IPS DF 4.7 (cell line): ENCODE results near the gene CCER1.

Experiments used
- DNase-seq: peaks from one replicate; pipeline ENCODE4 v3.0.0-alpha.2; 2013; ENCODE audit warnings: low spot score; ENCODE audit errors: extremely low read depth

CCER1 gene

DNA sequence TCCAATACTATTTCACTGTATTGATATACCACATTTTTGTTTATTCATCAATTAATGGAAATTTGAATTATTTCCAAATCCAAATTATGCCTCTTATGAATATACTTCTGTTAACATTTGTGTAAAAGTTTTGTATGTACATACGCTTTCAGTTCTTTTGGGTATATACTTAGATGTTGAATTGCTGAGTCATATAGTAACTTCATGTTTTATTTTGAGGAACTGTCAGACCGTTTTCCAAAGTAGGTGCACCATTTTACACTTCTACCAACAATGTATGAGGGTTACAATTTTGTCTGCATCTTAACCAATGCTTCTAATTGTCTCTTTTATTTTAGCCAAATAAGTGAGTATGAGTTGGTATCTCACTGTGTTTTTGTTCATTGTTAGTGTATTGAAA is 10.2 kb upstream of the CCER1 start:
- DNase-seq, result no peak

DNA sequence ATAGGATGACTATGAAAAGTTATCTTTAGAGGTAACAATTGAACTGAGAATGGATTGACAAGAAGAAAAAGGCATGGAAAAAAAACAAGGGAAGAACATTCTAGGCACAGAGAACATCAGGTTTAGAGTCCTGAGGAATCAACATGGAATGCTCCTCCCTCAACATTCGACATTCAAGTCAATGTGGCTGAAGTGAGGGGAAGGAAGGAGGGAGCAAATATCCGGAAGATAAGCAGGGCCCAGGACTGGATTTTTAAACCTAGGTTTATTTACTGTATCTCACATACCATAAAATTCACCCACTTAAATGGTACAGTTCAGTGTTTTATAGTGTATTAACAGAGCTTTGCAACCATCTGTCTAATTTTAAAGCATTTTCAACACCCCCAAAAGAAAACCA is 9.6 kb upstream of the CCER1 start:
- no peak for DNase-seq

DNA sequence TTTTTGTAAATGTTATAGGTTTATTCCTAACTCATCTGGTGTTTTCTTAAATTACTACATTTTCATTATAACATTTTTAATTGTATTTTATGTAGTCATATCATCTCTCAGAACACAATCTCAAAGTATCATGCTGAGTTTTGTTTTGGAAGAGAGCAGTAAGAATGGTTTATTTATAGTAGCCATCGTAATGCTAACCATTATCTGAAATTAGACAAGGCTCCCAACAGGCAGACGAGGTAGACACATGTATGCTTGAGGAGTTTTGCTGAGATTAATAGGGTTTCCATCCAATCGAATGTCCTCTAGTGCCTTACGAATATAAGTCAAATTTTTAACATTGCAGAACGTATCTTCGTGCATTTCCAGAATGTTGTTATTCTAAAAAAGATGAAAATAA is 9.0 kb upstream of the CCER1 start:
- DNase-seq, result no peak

DNA sequence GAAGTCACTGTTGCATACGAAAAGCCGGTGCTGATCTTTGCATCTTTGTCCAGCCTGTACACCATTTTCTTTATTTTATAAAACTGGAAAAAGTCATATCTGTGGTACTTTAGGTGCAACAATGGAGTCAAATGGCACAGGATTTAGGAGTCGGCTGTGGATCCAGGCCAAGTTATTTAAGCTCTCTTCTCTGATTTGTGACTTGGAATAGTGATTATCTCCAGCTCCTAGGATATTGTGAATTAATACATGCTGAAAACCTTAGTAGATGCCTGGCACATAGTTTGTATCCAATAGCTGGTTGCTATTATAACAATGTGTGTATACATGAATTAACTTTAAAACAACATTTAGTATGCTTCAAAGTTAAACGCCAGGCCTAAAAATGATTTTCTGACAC is 6.2 kb upstream of the CCER1 start:
- no peak for DNase-seq

DNA sequence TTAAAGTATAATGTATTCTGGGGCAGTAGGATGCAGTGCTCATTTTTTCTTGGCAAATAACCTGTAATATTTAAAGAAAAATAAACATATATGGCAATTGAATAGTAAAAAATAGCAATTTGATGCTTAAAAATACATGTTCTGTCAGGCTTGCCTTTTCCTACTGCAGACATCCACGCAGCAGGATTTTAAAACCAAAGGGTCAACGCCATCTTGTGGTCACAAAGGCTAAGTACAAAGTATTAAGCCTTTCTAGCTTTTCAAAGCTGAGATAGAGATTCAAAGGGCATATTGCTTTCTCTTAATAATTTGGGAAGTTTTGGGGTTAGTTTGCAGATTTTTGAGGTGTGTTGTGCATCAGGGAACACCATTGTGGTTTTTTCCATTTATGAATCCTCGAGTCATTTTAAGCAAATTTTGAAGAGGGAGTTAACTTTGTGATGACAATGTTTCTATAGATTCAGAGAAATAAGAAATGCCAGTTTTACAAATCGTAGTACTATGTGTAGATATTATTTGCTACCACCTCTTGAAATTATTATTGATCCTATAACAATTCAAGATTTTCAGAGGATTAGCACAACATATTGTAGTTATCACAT is 4.7 kb upstream of the CCER1 start:
- DNase-seq, result no peak

DNA sequence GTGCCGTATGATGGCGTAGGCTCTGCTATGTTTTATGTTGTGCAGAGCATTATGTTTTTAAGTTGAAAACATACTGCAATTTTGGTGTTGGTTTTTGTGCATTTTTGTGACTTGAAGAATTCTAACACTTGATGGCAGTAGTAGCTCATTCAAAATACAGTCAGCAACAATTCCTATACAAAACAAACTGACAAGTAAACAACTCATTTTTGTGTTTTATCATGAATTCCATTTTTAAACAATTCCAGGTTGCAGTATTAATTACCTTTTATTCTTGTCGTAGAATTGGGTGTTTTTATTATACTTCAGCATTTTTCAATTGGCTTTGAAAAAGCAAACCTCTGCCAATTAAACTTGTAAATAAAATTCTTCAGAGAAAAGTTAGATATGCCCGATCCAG is 4.1 kb upstream of the CCER1 start:
- DNase-seq, result no peak

DNA sequence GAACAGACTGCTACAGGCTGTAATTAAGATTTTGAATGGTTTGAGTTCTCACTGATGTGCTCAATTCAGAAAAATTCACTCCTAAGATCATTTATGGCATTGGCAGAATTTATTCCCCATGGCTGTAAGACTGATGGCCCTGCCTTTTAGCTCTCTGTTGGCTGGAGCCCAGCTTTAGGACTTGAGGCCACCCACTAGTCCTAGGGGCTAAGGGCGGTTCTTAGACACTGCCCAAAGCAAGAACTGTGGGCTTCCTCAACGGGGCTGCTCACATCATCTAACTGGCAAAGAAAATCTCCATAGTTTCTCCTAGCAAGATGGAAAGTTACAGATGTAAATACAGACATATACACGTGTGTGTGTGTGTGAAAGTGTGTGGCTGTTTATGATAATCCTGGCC is 3.4 kb upstream of the CCER1 start:
- DNase-seq, result no peak

DNA sequence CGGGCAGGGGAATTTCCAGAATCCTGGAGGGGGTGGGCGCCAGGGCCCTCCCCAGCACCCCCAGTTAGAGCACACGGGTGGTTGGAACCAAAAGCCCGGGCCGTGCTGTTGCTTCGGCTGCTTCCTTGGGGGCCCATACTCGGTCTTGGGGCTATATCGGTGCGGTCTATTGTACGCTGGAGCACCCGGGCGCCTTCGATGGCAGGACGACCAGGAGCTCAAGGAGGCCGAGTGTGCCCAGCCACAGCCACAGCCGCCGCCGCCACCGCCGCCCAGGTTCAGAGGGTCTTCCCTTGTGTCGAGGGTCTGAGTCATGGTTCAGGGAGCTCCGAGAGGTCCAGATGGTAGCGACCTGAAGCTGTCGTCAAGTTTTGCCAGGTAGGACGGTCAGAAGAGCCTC is 548 bp downstream of the CCER1 start:
- no peak for DNase-seq

DNA sequence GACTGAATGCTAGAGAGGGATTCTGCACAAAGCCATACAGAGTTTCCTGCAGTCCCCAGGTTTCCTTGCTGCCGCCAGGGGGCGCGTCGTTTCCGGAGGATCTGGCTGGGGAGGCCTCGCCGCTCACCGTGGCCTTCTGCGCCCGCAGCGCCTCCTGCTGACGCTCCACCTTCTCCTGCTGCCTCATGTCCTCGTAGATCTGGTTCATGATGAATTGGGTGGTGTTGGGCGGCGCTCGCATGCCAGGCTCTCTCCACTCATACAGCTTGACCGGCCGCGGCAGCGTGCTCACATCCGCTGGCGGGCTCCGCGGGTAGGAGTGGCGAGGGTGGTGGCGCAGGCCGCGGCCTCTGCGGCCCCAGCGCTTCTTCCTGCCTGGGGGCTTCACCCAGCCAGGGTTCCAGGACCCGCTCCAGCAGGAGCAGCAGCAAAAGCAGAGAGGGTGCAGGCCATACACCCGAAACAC is 987 bp downstream of the CCER1 start:
- DNase-seq, result peak; percentile 79

DNA sequence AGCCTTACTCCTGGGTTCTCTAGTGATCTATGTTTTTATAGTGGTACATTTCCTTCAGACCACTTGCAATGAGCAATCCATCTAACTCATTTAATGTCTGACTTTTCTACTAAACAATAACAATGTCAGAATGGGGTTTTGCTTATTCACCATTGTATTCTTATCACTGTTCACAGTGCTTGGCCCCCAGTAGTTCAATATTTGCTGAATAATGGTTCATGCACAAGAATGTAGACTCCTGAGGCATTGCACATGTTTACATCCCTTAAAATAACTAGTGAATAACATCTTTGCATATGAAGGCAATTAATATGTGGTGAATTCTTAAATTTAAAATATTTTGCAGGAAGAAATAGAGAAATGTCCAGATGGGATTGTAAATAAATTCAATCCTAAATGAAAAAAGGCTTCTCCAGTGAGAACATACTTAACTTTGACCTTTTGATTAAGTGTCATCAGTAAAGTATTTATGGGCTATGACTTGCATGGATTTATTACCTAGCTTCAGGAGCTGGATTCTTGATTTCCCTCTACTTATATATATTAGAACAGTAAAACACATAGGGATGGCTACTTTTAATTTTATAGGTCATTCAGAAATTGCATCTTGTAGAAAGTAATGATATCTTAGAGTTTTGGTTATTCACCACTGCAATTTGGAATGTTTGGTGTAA is 3.4 kb downstream of the CCER1 start:
- no peak for DNase-seq

DNA sequence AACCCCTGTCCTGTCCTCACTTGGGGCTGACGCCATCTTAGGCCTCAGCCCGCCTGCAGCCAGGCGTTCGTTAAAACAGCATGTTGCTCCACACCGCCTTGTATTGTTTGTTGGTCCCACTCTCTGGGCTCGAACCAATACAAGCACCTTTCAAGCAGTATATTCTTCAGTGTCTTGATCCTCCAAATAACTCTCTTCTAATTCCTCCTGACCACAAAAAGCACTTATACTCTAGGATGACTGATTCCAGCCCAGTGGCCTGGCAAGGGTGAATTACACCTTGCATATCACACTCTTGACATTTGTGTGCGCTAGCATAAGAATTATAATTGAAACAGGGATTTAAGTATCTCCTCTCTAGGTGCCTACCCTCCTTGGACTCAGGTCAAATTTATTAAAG is 7.1 kb downstream of the CCER1 start:
- no peak for DNase-seq

DNA sequence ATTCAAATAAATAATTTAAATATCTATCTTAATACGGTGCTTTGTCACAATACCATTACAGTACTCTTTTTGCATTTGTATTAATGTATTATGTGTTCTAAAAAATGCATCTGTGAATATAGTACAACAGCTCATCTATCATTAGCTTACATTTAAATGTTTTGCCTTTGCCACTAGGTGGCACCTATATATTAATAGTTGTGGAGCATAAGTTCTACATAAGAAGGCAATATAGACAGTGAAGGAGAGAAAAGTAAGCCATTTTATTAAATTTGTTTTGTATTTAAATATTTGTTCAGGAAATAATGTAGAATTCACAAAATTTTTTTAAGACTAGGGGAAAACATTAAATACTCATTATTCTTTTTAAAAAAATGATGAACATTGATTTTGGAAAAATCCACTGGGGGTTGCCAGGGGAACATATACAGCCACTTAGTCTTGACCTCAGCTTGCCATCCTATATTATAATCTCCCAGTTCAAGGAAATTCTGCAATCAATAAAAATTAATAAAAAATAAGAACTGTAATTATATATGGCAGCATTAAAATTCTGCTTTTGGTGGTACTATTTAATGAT is 9.8 kb downstream of the CCER1 start:
- no peak for DNase-seq

DNA sequence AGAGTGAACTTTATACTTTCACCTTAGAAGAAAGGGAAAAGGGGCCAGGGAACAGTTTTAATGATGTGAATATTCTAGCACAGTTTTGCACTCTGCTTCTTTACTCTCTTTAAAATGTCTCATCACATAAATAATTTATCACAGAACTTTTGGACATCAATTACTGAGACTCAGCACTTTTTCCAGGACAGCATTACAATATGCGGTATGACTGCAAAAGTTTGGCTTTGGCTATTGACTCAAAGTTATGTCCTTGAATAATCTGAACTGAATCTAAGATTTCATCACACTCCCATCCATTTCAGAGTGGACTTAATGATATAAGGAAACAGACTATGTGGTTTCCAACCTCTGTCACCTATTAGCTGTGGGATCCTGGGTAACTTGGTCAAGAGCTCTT is 11.7 kb downstream of the CCER1 start:
- no peak for DNase-seq

DNA sequence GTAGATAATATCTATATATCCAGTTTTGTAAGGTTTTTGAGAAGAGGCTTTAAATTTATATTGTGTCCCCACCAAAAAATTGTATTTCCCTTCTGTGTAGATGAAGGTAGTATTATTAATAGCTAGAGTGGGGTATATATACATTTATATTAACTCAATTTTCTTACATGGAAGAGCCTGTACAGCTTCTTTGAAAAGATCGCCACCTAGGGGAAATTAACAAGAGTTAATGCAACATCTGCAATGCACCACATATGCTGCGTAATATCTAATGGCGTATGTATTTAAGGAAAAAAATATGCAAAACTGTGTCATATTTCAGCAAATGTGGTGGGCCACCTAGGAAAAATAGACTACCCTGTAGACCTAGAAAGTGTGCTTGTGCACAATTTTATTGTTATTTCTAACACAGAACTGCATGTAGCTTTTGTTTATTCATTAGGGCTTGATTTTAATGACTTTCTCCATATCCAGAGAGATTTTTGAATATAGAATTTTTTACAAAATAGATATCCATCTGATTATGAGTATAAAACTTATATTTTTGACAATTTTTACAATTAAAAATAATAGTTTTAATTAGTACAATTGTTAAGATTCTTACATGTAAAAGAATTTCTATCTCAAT is 14.0 kb downstream of the CCER1 start:
- DNase-seq, result no peak

DNA sequence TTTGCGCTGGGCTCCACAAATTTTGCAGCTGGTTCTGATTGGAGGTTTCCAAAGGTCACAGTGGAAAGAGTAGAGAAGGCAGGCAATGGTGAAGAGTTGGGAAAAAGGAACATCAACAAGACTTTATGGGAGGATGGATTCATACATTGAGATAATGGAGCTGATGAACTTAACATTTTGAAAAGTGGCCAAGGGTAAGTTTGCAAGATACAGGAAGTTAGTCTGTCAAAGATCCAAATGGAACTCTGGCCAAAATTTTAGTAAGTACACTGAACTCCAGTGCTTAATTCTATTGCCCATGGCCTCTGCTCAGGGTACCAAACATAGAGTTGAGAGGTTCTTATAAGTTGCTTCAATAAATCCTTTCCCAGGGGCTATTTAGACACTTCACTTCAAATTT is 15.6 kb downstream of the CCER1 start:
- DNase-seq, result no peak

DNA sequence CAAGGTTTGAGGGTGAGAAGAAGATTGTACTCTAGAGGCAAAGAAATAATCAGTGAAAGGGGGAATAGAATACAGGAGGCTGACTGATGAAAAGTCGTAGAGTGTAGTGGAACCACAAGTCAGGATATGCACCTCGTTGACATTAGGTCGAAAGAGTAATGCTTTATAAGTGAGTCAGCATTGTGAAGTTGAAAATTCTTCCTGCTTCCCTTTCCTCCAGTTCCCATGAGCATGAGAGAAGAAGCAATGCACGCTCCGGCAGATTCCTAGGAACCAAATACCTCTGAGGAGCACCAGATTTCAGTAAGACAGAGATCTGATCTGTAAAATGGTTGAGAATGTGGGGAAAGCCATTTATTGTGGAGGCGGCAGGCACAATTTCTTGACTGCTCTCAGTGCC is 16.5 kb downstream of the CCER1 start:
- DNase-seq, result no peak

DNA sequence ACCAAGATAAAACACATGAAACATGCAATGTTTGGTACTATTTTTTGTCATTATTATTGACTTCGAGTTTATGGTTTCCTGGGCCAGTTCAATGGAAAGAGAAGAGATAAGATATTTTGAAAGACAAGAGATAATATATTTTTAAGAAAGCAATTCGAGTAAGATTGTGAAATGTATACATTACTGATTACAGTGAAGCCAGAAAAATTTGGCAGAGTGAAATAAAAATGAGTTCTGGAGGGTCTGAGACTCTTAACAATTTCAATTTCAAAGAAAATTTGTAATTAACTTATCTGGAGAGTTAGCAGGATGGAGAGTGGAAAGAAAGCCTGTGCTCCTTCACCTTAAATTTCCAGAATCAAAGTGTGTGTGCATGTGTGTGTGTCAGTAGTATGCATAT is 17.3 kb downstream of the CCER1 start:
- DNase-seq, result no peak

DNA sequence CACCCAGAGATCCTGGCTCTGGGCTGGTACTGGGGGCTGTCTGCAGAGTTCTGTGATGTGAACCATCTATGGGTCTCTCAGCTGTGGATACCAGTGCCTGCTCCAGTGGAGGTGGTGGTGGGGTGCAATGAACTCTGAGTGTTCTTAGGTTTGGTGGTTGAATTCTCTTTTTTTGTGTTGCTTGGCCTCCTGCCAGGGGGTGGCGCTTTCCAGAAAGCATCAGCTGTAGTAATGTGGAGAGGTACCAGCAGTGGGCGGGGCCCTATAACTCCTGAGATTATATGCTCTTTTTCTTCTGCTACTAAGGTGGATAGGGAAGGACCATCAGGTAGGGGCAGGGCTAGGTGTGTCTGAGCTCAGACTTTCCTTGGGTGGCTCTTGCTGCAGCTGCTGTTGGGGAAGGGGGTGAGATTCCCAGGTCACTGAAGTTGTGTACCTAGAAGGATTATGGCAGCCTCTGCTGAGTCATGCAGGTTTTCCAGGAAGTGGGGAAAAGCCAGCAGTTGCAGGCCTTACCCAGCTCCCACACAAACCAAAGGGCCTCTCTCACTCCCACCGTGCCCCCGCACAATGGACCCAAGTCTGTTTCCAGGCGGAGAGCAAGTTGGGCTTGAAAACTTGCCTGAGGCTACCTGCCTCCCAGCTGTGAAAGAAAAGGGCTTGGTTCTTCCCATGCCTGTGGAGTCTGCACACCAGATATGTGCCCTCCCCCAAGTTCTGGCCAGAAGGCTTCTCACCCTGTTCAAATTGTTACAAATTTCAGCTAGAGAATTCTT is 18.6 kb downstream of the CCER1 start:
- DNase-seq, result no peak

DNA sequence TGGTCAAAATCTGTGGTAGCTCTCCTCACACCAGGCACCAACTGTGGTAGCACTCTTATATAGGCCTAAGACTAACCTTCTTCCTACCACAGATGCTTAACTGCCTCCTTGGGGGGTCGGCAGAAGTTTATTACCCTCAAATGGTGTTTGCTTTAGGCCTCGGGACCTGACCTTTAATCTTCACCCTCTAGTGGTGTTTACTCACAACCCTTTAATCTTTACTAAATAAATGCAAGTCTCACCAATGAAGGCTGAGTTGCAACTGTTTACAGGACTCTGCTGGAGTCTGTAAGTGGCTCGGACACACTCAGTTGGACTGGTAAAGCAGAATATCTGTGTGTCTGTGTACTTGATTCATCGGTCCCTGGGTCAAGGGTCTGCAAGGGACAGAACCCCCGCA is 29.4 kb downstream of the CCER1 start:
- no peak for DNase-seq

DNA sequence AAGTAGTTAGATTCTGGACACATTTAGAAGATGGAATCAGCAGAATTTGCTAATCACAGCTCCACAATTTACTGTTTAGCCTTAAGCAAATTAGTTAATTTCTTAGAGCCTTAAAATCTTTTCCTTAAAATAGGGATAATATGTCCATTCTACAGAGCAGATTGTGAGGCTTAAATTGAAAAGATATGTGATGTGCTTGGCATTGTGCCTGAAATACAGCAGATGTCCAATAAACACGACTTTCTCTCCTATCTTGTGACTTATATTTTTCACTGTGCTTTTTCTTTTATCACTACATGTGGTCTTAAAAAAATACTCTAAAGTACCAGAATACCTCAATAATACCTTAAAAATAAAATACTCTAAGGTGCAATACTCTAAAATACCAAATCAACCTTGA is 30.6 kb downstream of the CCER1 start:
- no peak for DNase-seq

DNA sequence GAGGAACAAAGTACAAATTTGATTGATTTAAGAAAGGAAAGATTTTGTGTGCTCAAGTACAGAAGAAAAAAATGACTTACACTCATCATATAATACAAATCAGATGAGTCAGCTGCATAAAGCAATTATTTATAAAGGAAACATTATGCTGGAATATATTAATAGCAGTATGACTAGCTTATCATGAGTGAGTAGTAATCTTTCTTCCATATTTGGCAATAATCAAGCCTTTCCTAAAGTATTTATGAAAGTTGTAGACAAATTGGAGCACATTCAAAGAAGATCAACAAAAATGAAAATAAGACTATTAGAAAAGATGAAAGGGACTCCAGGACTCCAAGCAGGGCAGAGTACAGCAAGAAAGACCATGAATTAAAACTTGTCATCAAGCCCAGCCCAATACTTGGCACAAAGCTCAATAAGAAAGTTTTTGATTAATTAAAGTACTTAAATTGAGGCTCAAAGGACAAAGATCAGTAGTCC is 32.8 kb downstream of the CCER1 start:
- no peak for DNase-seq

DNA sequence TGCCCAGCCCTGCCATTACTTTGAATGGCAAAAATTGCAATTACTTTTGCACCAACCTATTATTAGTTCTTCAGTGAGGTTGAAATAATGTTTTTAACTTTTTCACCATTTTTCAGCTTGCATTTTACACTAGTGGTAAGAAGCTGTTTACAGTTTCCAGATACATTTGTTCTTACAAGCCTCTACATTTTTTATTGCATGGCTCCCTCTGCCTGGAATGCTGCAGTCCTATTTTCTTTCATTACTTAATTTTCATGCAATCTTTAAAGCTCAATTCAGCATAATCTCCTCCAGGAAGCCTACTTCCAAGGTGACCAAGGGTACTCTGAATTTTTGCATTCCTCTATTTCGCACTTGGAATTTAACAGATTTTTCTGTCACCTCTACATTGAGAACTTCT is 33.4 kb downstream of the CCER1 start:
- no peak for DNase-seq
